Measurements from ENCODE around the gene KRTAP20-2.

- TF ChIP-seq POLR2A (IDR thresholded peaks at IDR 0.05; ENCODE audit: low read length) (no peak), GATA1 (IDR thresholded peaks at IDR 0.05; ENCODE audit: low read depth, low read length) (no peak)
Observed at GRCh38 chr21:30684506-30684905, 49.5 kb downstream of the KRTAP20-2 start.
